ENCODE data around the gene SRRM5. TPM values are rescaled to one million over a fixed set of nuclear protein-coding genes. Genes with fewer than 3 reads are reported as not detected.
A peak's percentile ranks its signal among the peaks of the same experiment; 100 is the strongest.

SRRM5 gene
- total and polyA plus RNA-seq, 12 donors: 0.15 to 4.7 (median 0.28) TPM; not detected in 3

- Histone ChIP-seq H3K27me3 (no peaks in the 10 kb centered on the region), H3K4me3 (no peak overlapping the region), H3K27ac (no peak overlapping the region), H3K4me1 (replicated peaks in 1 of 2) (peaks cover 9 to 20% of the 10 kb centered on the region in 2 donors), H3K9me3 (replicated peaks in 1 of 3) (no peaks in the 10 kb centered on the region), H3K36me3 (replicated peaks in 1 of 2) (no peaks in the 10 kb centered on the region)
- intact Hi-C loops (cut with DNase I): no loop called here
- DNase-seq: no peak
- WGBS, 4 donors: 81 to 89% (median 83%) methylated on average over 3 of the region's 3 CpGs
- no peak for TF ChIP-seq CTCF (IDR thresholded peaks at IDR 0.05)
- no peak for TF ChIP-seq POLR2A (IDR thresholded peaks at IDR 0.05)
These were observed 39.7 kb upstream of the SRRM5 start for GRCh38 chr19:43572171-43572588.

GRCh38 chr19:43574424-43575155 lies 37.3 kb upstream of the SRRM5 start:
- peaks cover 9 to 20% of the 10 kb centered on the region in 2 donors for H3K4me1 ChIP-seq (replicated peaks in 1 of 2)
- peak overlapping the region in 2 of 4 donors; percentile 65 to 72 for H3K4me3 ChIP-seq
- H3K27me3 ChIP-seq: no peaks in the 10 kb centered on the region
- H3K27ac ChIP-seq: peak overlapping the region in 4 of 5 donors; percentile 69 to 86 (median 80)
- no peak for TF ChIP-seq CTCF (IDR thresholded peaks at IDR 0.05)
- TF ChIP-seq POLR2A (IDR thresholded peaks at IDR 0.05): no peak
- H3K36me3 ChIP-seq (replicated peaks in 1 of 2): no peaks in the 10 kb centered on the region
- H3K9me3 ChIP-seq (replicated peaks in 1 of 3): no peaks in the 10 kb centered on the region
- intact Hi-C loops (cut with DNase I): no loop called here
- 19 to 34% (median 29%) methylated on average over 10 to 12 of the region's 12 CpGs for WGBS, 4 donors
- peak in 1 of 7 donors; percentile 64 for DNase-seq

DNA sequence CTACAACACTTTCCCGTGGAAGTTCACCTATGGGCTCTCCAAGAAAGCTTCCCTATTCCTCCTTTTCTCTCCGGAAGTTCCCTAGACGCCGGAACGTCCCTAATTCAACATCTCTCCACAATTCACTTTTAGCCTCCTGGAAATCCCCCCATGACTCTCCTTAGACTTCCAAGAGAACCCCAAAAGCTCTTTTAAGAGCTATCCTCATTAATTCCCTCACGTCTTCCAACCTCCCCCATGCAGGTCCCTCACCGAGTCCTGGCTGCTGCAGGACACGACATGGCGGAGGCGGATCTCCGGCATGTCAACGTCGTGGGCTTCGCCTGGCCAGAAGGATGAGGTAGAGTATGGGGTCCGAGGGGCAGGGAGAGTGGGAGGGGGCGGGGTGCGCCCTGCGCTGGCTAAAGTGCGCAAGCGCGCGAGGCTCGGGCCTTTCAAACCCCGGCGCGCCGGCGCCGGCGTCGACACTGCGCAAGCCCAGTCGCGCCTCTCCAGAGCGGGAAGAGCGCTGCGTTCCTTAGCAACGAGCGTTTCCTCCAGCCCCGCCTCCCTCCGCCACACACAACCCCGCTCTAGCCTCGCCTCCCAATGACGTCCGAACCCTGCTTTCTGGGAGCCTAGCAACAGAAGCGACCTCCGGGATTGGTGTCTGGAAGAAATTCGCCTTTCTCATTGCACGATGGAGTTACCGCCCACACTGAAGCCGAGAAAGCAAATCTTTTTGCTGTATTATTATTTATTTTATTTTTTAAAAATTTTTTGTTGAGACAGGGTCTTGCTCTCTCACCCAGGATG lies 36.5 kb upstream of the SRRM5 start, which contains the start of the genes PINLYP and XRCC1:
TSS of gene PINLYP (plus strand) at position 646 of the 795 bp plus-strand sequence. CDS start 1,391 bp downstream, outside the sequence.
TSS of gene XRCC1 (minus strand) at position 372 of the 795 bp plus-strand sequence. CDS start at position 303, 69 bp downstream.
- Histone ChIP-seq H3K4me3 (peak within 1 kb of the TSS; percentile 63 to 82 (median 68)), H3K36me3 (replicated peaks in 1 of 2) (no peaks in the 10 kb centered on the region), H3K4me1 (replicated peaks in 1 of 2) (peaks cover 9 to 20% of the 10 kb centered on the region in 2 donors), H3K27me3 (no peaks in the 10 kb centered on the region), H3K9me3 (replicated peaks in 1 of 3) (no peaks in the 10 kb centered on the region), H3K27ac (peak within 1 kb of the TSS in 4 of 5 donors; percentile 69 to 86 (median 80))
- peak; percentile 97 to 99 (median 99) for DNase-seq
- intact Hi-C loops (cut with DNase I): no loop called here
- TF ChIP-seq CTCF (IDR thresholded peaks at IDR 0.05) (no peak), POLR2A (IDR thresholded peaks at IDR 0.05) (peak; percentile 45 to 56)
- 0% methylated on average over 20 to 51 of the region's 51 CpGs for WGBS, 4 donors

All from adrenal gland (tissue), 12 donors.